ENCODE data around the gene GBF1.

GRCh38 chr10:102404361-102405107 lies 159.2 kb downstream of the GBF1 start:
- TF ChIP-seq CTCF (IDR thresholded peaks at IDR 0.05) (no peak), POLR2AphosphoS5 (IDR thresholded peaks at IDR 0.05) (no peak), POLR2A (IDR thresholded peaks at IDR 0.05) (no peak)
